ENCODE data around the gene TAS2R60. TPM values are rescaled to one million over a fixed set of nuclear protein-coding genes. Genes with fewer than 3 reads are reported as not detected.
"Not testable (repeated sequence)": the region's sequence is repeated elsewhere in the genome, so short reads cannot be mapped to it uniquely, and the experiment has no call there.

TAS2R60 gene
- total RNA-seq, 2 donors from 2014 or later = not detected

GRCh38 chr7:143405173-143406001 lies 37.9 kb upstream of the TAS2R60 start:
- no peak overlapping the region for H3K27ac Mint-ChIP-seq
- H3K9me3 Mint-ChIP-seq = no peaks in the 10 kb centered on the region
- no peaks in the 10 kb centered on the region for H3K36me3 Mint-ChIP-seq
- no peak overlapping the region for H3K4me3 Mint-ChIP-seq
- DNase-seq (ENCODE audit: low spot score) (no peak), ATAC-seq (no peak)
- peaks cover 30 to 31% of the 10 kb centered on the region in 2 donors for H3K27me3 Mint-ChIP-seq
- H3K4me1 Mint-ChIP-seq (ENCODE audit: low read depth in 2 of 2) = peaks cover 18 to 21% of the 10 kb centered on the region in 2 donors

- H3K27me3 Mint-ChIP-seq = peaks cover 34 to 36% of the 10 kb centered on the region in 2 donors
- no peak overlapping the region for H3K27ac Mint-ChIP-seq
- DNase-seq (ENCODE audit: low spot score) (no peak), ATAC-seq (no peak)
- H3K9me3 Mint-ChIP-seq = no peaks in the 10 kb centered on the region
- no peak overlapping the region for H3K4me3 Mint-ChIP-seq
- H3K36me3 Mint-ChIP-seq = no peaks in the 10 kb centered on the region
- H3K4me1 Mint-ChIP-seq (ENCODE audit: low read depth in 2 of 2) = peaks cover 18 to 23% of the 10 kb centered on the region in 2 donors
These were observed 37.3 kb upstream of the TAS2R60 start for GRCh38 chr7:143406002-143406357.

DNA sequence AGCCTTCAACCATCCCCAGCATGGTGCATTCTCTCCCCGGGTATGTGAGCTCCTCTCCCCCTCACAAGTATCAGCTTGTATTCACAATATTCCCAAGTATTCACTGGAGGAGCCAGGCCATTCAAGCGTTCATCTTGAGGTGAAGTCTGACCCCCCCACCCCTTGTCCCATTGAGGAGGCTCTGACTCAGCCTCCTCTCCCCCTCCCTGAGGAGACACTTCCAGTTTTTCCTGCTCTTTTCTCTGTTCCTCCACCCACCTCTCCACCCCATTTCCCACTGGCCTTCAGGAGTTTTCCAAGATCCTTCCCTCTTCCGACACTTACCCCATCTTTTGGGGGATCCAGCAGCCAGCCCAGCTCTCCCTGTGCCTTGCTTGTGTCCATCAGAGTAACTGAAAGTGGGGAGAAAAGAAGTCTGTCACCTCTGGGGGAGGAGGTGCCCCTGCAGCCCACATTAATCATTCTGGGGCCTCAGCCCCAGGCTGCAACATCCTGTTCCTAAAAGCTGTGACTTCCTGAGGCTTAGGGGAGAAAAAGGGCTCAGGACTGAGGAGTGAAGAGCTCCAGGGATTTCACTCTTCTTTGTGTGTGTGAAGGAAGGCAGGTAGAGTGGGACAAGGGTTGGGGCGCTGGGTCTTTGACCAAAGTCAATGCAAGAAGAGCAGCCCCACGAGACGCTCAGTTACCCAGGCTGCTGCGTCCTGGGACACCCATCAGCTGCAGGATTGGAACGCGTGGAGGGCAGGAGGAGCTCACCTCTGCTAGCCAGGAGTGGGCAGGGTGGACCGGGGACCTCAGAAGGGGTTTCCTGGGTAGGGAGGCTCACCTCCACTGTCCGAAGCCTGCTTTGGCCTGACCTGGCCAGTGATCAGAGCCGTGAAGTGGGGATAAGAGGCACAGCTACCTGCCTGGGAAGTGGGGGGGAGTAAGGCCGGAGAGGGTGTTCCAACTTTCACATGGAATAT lies 35.7 kb upstream of the TAS2R60 start:
- no peaks in the 10 kb centered on the region for H3K9me3 Mint-ChIP-seq
- no peaks in the 10 kb centered on the region for H3K36me3 Mint-ChIP-seq
- peaks cover 39 to 49% of the 10 kb centered on the region in 2 donors for H3K27me3 Mint-ChIP-seq
- peak overlapping the region; percentile 86 for H3K4me3 Mint-ChIP-seq
- peak overlapping the region; percentile 17 to 37 for H3K27ac Mint-ChIP-seq
- H3K4me1 Mint-ChIP-seq (ENCODE audit: low read depth in 2 of 2) = peaks cover 18 to 23% of the 10 kb centered on the region in 2 donors
- DNase-seq (ENCODE audit: low spot score) (no peak), ATAC-seq (peak; percentile 87 to 90)

DNA sequence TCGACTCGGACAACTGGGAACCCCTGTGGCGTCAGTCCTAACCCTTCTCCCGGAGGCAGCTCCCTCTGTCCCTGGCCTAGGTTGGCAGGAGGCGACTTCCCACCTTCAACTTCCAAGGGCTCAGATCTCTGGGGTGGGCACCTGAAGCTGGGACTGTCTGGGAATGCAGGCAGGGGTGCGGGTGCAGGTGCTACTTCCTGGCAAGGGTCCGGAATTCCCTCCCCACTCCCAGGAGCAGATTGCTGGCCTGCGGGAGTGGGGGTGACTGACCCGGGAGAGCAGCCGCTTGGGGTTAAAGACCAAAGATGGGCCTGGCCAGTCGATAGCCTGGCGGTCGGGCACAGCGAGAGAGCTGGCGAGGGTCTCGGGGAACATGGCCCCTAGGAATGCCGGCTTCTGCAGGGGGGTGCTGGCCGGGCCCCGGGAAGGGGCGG lies 35.0 kb upstream of the TAS2R60 start:
- Mint-ChIP-seq H3K36me3 (no peaks in the 10 kb centered on the region), H3K27me3 (peaks cover 44 to 56% of the 10 kb centered on the region in 2 donors), H3K27ac (no peak overlapping the region), H3K4me3 (peak overlapping the region; percentile 86), H3K9me3 (no peaks in the 10 kb centered on the region), H3K4me1 (ENCODE audit: low read depth in 2 of 2) (peaks cover 18 to 23% of the 10 kb centered on the region in 2 donors)
- peak; percentile 2 to 38 for ATAC-seq
- DNase-seq (ENCODE audit: low spot score) = no peak

GRCh38 chr7:143408686-143409561 lies 34.3 kb upstream of the TAS2R60 start, which contains the start of gene EPHA1:
TSS of gene EPHA1 (minus strand) at chr7:143408856. CDS start at chr7:143408805, 51 bp downstream.
- DNase-seq (ENCODE audit: low spot score) = no peak
- H3K27me3 Mint-ChIP-seq = peaks cover 47 to 59% of the 10 kb centered on the region in 2 donors
- H3K9me3 Mint-ChIP-seq = no peaks in the 10 kb centered on the region
- ATAC-seq = peak; percentile 22 to 61
- peak within 1 kb of the TSS; percentile 86 for H3K4me3 Mint-ChIP-seq
- H3K36me3 Mint-ChIP-seq = no peaks in the 10 kb centered on the region
- H3K27ac Mint-ChIP-seq = peak within 1 kb of the TSS; percentile 17 to 37
- peaks cover 18 to 23% of the 10 kb centered on the region in 2 donors for H3K4me1 Mint-ChIP-seq (ENCODE audit: low read depth in 2 of 2)

GRCh38 chr7:143410521-143411004 lies 32.7 kb upstream of the TAS2R60 start:
- DNase-seq (ENCODE audit: low spot score) (no peak), ATAC-seq (no peak)
- H3K4me3 Mint-ChIP-seq = no peak overlapping the region
- no peaks in the 10 kb centered on the region for H3K36me3 Mint-ChIP-seq
- no peaks in the 10 kb centered on the region for H3K9me3 Mint-ChIP-seq
- peaks cover 18 to 23% of the 10 kb centered on the region in 2 donors for H3K4me1 Mint-ChIP-seq (ENCODE audit: low read depth in 2 of 2)
- H3K27me3 Mint-ChIP-seq = peaks cover 52 to 62% of the 10 kb centered on the region in 2 donors
- H3K27ac Mint-ChIP-seq = no peak overlapping the region

DNA sequence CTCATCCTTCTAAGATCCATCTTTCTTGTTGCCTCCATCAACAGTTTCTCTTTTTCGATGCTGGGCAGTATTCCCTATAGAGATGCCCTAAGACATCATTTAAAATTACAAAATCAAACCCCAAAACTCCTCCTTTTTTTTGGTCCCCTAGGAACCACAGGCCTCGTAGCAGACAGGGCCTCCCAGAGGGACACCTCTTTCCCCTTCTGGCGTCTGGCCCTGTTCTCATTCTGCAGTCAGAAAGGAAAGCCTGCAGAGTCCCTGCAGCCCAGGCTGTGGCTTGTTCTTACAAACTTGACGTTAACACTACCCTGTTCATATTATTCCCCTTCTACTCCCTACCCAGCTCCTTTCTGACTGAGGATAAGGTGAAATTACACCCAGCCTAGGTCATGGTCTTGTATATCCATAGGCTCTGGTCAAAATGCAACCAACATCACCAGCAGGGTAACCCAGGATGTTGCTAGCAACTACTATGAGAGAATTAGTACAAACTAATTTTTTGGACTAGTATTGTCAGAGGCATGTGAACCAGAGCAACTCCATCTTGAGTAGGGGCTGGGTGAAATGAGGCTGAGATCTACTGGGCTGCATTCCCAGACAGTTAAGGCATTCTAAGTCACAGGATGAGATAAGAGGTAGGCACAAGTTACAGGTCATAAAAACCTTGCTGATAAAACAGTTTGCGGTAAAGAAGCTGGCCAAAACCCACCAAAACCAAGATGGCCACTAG lies 31.1 kb upstream of the TAS2R60 start:
- DNase-seq (ENCODE audit: low spot score) = no peak
- ATAC-seq = no peak
- Mint-ChIP-seq H3K27ac (no peak overlapping the region), H3K9me3 (no peaks in the 10 kb centered on the region), H3K27me3 (peaks cover 46 to 60% of the 10 kb centered on the region in 2 donors), H3K36me3 (no peaks in the 10 kb centered on the region), H3K4me1 (ENCODE audit: low read depth in 2 of 2) (peaks cover 16 to 22% of the 10 kb centered on the region in 2 donors), H3K4me3 (no peak overlapping the region)

GRCh38 chr7:143413123-143413522 lies 30.1 kb upstream of the TAS2R60 start:
- H3K9me3 Mint-ChIP-seq = no peaks in the 10 kb centered on the region
- no peak overlapping the region for H3K4me3 Mint-ChIP-seq
- no peak overlapping the region for H3K27ac Mint-ChIP-seq
- DNase-seq (ENCODE audit: low spot score) (no peak), ATAC-seq (no peak)
- H3K36me3 Mint-ChIP-seq = no peaks in the 10 kb centered on the region
- H3K4me1 Mint-ChIP-seq (ENCODE audit: low read depth in 2 of 2) = peaks cover 6 to 13% of the 10 kb centered on the region in 2 donors
- H3K27me3 Mint-ChIP-seq = peaks cover 40 to 58% of the 10 kb centered on the region in 2 donors

DNA sequence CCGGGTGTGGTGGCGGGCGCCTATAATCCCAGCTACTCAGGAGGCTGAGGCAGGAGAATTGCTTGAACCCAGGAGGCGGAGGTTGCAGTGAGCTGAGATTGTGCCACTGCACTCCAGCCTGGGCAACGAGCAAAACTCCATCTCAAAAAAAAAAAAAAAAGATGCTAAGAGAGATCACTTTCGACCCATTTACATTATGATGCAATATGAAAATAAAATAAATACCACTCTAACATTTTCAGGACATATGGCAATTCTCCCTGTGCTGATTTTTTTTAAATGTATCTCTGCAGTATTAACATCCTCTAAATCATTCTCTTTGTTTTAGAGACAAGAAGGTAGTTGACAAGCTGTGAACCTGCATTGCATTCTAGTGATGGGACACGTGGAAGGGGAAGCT lies 28.0 kb upstream of the TAS2R60 start:
- H3K27me3 Mint-ChIP-seq = peaks cover 41 to 57% of the 10 kb centered on the region in 2 donors
- not testable (repeated sequence) for DNase-seq (ENCODE audit: low spot score); H3K27ac Mint-ChIP-seq; H3K9me3 Mint-ChIP-seq; ATAC-seq; H3K36me3 Mint-ChIP-seq; H3K4me3 Mint-ChIP-seq; H3K4me1 Mint-ChIP-seq (ENCODE audit: low read depth in 2 of 2)

GRCh38 chr7:143415742-143416397 lies 27.4 kb upstream of the TAS2R60 start:
- Mint-ChIP-seq H3K4me3 (no peak overlapping the region), H3K27me3 (peaks cover 35 to 51% of the 10 kb centered on the region in 2 donors), H3K27ac (no peak overlapping the region), H3K4me1 (ENCODE audit: low read depth in 2 of 2) (no peaks in the 10 kb centered on the region), H3K9me3 (no peaks in the 10 kb centered on the region), H3K36me3 (no peaks in the 10 kb centered on the region)
- DNase-seq (ENCODE audit: low spot score) (no peak), ATAC-seq (no peak)

DNA sequence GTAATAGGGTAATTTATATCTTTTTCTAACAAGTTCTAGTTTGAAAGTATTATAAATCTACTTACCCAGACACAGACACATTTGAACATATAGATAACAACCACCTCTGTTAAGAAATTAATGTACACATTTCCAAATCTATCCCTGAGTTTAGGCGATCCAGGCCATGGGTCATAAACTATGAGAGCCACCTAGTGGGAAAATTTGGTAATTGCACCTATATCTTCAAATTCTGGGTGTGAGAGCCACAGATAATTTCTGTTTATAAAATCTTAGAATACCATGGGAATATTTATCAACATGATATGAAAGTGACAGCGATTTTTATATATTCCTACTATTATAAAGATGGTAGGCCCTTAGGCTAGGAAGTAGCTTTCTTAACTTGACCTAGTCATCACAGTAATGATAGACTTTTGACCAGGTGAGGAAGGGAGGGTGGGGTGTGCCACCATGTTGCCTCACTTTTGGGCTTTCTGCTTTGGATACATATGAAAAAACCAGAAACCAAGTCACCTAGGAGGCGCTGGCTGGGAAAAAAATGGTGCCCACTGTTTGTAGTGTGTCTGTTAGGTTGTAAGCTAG lies 26.6 kb upstream of the TAS2R60 start:
- DNase-seq (ENCODE audit: low spot score) (no peak), ATAC-seq (no peak)
- Mint-ChIP-seq H3K4me1 (ENCODE audit: low read depth in 2 of 2) (no peaks in the 10 kb centered on the region), H3K27me3 (peaks cover 35 to 44% of the 10 kb centered on the region in 2 donors), H3K27ac (no peak overlapping the region), H3K4me3 (no peak overlapping the region), H3K36me3 (no peaks in the 10 kb centered on the region), H3K9me3 (no peaks in the 10 kb centered on the region)
